ENCODE results near the gene PCDHGA9. TPM values are rescaled to one million over a fixed set of nuclear protein-coding genes. Genes with fewer than 3 reads are reported as not detected.

The PCDHGA9 gene
- total RNA-seq (not detected), polyA plus RNA-seq (not detected)

DNA sequence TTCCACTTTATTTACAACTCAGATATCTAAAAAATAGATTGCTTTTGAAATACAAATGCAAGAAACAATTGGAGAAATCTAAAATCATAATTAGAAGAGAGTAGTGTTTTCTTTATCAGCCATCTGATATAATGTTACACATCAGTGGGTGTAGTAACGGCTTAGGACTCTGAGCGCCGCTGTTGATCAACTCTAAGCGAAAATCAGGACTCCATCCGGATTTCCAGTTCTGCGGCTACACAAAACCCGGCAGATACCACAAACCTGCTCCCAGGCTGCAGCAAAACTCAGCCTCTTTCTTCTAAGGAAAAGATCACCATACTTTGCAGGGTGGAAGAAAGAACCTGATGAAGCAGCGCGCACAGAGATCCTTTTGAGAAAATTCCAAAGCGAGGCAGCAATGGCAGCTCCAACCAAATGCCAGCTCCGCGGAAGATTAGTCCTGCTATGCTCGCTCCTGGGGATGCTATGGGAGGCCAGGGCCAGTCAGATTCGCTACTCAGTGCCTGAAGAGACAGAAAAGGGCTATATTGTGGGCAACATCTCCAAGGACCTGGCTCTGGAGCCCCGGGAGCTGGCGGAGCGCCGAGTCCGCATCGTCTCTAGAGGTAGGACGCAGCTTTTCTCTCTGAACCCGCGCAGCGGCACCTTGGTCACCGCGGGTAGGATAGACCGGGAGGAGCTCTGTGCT is at the start of gene PCDHGA9:
Gene PCDHGA9 (plus strand): TSS at position 226 of the 691 bp plus-strand sequence. CDS start 175 bp downstream, at position 401.
- Mint-ChIP-seq H3K27me3 (peaks cover 60% of the 10 kb centered on the region), H3K36me3 (peaks cover 8% of the 10 kb centered on the region), H3K4me3 (peak within 1 kb of the TSS; percentile 27 to 52 (median 34)), H3K27ac (no peak within 1 kb of the TSS), H3K9me3 (peaks cover 0 to 29% (median 7%) of the 10 kb centered on the region in 7 donors), H3K4me1 (peaks cover 0 to 6% (median 0%) of the 10 kb centered on the region in 4 donors)
- Histone ChIP-seq H3K9me3 (ENCODE audit: control insufficient read depth in 2 of 2, low read length in 2 of 2) (peaks cover 24 to 35% of the 10 kb centered on the region in 2 experiments), H3K27me3 (ENCODE audit: control insufficient read depth, insufficient read depth, low read length) (peaks cover 38% of the 10 kb centered on the region), H3K27ac (ENCODE audit: insufficient read depth, low read length, poor library complexity, severe bottlenecking) (no peak within 1 kb of the TSS), H3K4me3 (ENCODE audit: low read depth, low read length) (no peak within 1 kb of the TSS), H3K4me1 (ENCODE audit: control insufficient read depth, insufficient read depth, low read length, poor library complexity, severe bottlenecking) (no peaks in the 10 kb centered on the region), H3K36me3 (ENCODE audit: control insufficient read depth, insufficient read depth, low read length) (no peaks in the 10 kb centered on the region)
- ATAC-seq (ENCODE audit: low read depth in 2 of 2) (no peak), DNase-seq (no peak)

DNA sequence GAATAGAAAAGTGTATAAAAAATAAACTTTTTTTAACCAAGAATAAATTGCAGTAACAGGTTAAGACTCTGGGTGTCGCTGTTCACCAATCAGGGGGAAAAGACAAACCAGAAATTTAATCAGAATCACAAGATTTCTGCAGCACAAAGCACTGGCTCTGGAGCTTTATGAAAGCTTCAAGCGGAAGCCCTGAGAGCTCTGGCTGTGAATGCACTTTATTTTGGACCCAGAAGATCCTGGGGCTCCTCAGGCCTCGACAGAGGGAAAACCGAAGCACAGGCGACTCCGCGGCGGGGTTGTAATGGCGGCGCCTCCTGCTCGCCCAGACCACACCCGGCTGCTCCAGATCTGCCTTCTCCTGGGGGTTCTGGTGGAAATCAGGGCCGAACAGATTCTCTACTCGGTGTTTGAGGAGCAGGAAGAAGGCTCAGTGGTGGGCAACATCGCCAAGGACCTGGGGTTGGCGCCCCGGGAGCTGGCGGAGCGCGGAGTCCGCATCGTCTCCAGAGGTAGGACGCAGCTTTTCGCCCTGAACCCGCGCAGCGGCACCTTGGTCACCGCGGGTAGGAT is 47.6 kb upstream of the PCDHGA9 start, which contains the start of gene PCDHGA4:
Gene PCDHGA4 (plus strand): TSS at position 122 of the 570 bp plus-strand sequence. CDS start 87 bp downstream, at position 209.
- peaks cover 2 to 10% (median 4%) of the 10 kb centered on the region in 4 donors for H3K4me1 Mint-ChIP-seq
- H3K36me3 Mint-ChIP-seq, result no peaks in the 10 kb centered on the region
- peaks cover 0 to 41% (median 13%) of the 10 kb centered on the region in 7 donors for H3K9me3 Mint-ChIP-seq
- H3K27me3 Mint-ChIP-seq, result peaks cover 46% of the 10 kb centered on the region
- Histone ChIP-seq H3K4me1 (ENCODE audit: control insufficient read depth, insufficient read depth, low read length, poor library complexity, severe bottlenecking) (no peaks in the 10 kb centered on the region), H3K27ac (ENCODE audit: insufficient read depth, low read length, poor library complexity, severe bottlenecking) (no peak within 1 kb of the TSS), H3K9me3 (ENCODE audit: control insufficient read depth in 2 of 2, low read length in 2 of 2) (peaks cover 17 to 28% of the 10 kb centered on the region in 2 experiments), H3K36me3 (ENCODE audit: control insufficient read depth, insufficient read depth, low read length) (no peaks in the 10 kb centered on the region), H3K27me3 (ENCODE audit: control insufficient read depth, insufficient read depth, low read length) (peaks cover 26% of the 10 kb centered on the region), H3K4me3 (ENCODE audit: low read depth, low read length) (peak within 1 kb of the TSS; percentile 26)
- peak within 1 kb of the TSS in 2 of 4 donors; percentile 8 to 13 for H3K4me3 Mint-ChIP-seq
- H3K27ac Mint-ChIP-seq, result no peak within 1 kb of the TSS
- DNase-seq (no peak), ATAC-seq (ENCODE audit: low read depth in 2 of 2) (no peak)

DNA sequence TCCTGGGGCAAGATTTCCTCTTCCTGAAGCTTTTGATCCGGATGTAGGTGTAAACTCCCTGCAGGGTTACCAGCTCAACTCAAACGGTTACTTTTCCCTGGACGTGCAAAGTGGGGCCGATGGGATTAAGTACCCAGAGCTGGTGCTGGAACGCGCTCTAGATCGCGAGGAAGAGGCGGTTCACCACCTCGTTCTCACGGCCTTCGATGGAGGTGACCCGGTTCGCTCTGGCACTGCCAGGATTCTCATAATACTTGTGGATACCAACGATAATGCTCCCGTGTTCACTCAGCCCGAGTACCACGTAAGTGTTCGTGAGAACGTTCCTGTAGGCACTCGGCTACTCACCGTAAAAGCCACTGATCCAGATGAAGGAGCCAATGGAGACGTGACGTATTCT is 46.9 kb upstream of the PCDHGA9 start:
- Mint-ChIP-seq H3K27me3 (peaks cover 50% of the 10 kb centered on the region), H3K36me3 (peaks cover 2% of the 10 kb centered on the region), H3K9me3 (peaks cover 0 to 42% (median 14%) of the 10 kb centered on the region in 7 donors), H3K27ac (no peak overlapping the region), H3K4me3 (peak overlapping the region in 1 of 4 donors; percentile 13), H3K4me1 (peaks cover 0 to 10% (median 4%) of the 10 kb centered on the region in 4 donors)
- ATAC-seq (ENCODE audit: low read depth in 2 of 2), result no peak
- H3K4me3 ChIP-seq (ENCODE audit: low read depth, low read length), result no peak overlapping the region
- DNase-seq, result no peak
- no peaks in the 10 kb centered on the region for H3K36me3 ChIP-seq (ENCODE audit: control insufficient read depth, insufficient read depth, low read length)
- peaks cover 15 to 28% of the 10 kb centered on the region in 2 experiments for H3K9me3 ChIP-seq (ENCODE audit: control insufficient read depth in 2 of 2, low read length in 2 of 2)
- H3K27ac ChIP-seq (ENCODE audit: insufficient read depth, low read length, poor library complexity, severe bottlenecking), result no peak overlapping the region
- no peaks in the 10 kb centered on the region for H3K4me1 ChIP-seq (ENCODE audit: control insufficient read depth, insufficient read depth, low read length, poor library complexity, severe bottlenecking)
- peaks cover 20% of the 10 kb centered on the region for H3K27me3 ChIP-seq (ENCODE audit: control insufficient read depth, insufficient read depth, low read length)

- Mint-ChIP-seq H3K4me3 (no peak overlapping the region), H3K36me3 (peaks cover 3% of the 10 kb centered on the region), H3K27me3 (peaks cover 55% of the 10 kb centered on the region), H3K27ac (no peak overlapping the region), H3K9me3 (peaks cover 0 to 42% (median 14%) of the 10 kb centered on the region in 7 donors), H3K4me1 (peaks cover 0 to 10% (median 5%) of the 10 kb centered on the region in 4 donors)
- peaks cover 10 to 28% of the 10 kb centered on the region in 2 experiments for H3K9me3 ChIP-seq (ENCODE audit: control insufficient read depth in 2 of 2, low read length in 2 of 2)
- H3K4me1 ChIP-seq (ENCODE audit: control insufficient read depth, insufficient read depth, low read length, poor library complexity, severe bottlenecking), result no peaks in the 10 kb centered on the region
- peaks cover 15% of the 10 kb centered on the region for H3K27me3 ChIP-seq (ENCODE audit: control insufficient read depth, insufficient read depth, low read length)
- no peaks in the 10 kb centered on the region for H3K36me3 ChIP-seq (ENCODE audit: control insufficient read depth, insufficient read depth, low read length)
- H3K4me3 ChIP-seq (ENCODE audit: low read depth, low read length), result no peak overlapping the region
- ATAC-seq (ENCODE audit: low read depth in 2 of 2), result no peak
- H3K27ac ChIP-seq (ENCODE audit: insufficient read depth, low read length, poor library complexity, severe bottlenecking), result no peak overlapping the region
- DNase-seq, result no peak
Observed at GRCh38 chr5:141356133-141356532, 46.4 kb upstream of the PCDHGA9 start.

DNA sequence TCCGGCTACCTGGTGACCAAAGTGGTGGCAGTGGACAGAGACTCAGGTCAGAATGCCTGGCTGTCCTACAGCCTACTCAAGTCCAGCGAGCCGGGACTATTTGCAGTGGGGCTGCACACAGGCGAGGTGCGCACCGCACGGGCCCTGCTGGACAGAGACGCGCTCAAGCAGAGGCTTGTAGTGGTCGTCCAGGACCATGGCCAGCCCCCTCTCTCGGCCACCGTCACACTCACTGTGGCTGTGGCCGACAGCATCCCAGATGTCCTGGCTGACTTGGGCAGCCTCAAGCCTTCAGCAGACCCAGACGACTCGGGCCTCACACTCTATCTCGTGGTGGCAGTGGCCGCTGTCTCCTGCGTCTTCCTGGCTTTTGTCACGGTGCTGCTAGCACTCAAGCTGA is 45.6 kb upstream of the PCDHGA9 start:
- H3K27ac ChIP-seq (ENCODE audit: insufficient read depth, low read length, poor library complexity, severe bottlenecking), result no peak overlapping the region
- peaks cover 58% of the 10 kb centered on the region for H3K27me3 Mint-ChIP-seq
- H3K4me1 ChIP-seq (ENCODE audit: control insufficient read depth, insufficient read depth, low read length, poor library complexity, severe bottlenecking), result no peaks in the 10 kb centered on the region
- peaks cover 0 to 46% (median 16%) of the 10 kb centered on the region in 7 donors for H3K9me3 Mint-ChIP-seq
- no peak overlapping the region for H3K27ac Mint-ChIP-seq
- H3K27me3 ChIP-seq (ENCODE audit: control insufficient read depth, insufficient read depth, low read length), result peaks cover 12% of the 10 kb centered on the region
- H3K9me3 ChIP-seq (ENCODE audit: control insufficient read depth in 2 of 2, low read length in 2 of 2), result peaks cover 10 to 25% of the 10 kb centered on the region in 2 experiments
- no peak for ATAC-seq (ENCODE audit: low read depth in 2 of 2)
- no peak overlapping the region for H3K4me3 Mint-ChIP-seq
- peaks cover 3% of the 10 kb centered on the region for H3K36me3 Mint-ChIP-seq
- no peaks in the 10 kb centered on the region for H3K36me3 ChIP-seq (ENCODE audit: control insufficient read depth, insufficient read depth, low read length)
- H3K4me1 Mint-ChIP-seq, result peaks cover 0 to 10% (median 5%) of the 10 kb centered on the region in 4 donors
- DNase-seq, result no peak
- no peak overlapping the region for H3K4me3 ChIP-seq (ENCODE audit: low read depth, low read length)

GRCh38 chr5:141359790-141360426 is 42.7 kb upstream of the PCDHGA9 start, which contains the start of gene PCDHGB2:
PCDHGB2 (plus strand) TSS chr5:141359994; CDS start chr5:141360136, 142 bp downstream.
- H3K27me3 Mint-ChIP-seq, result peaks cover 64% of the 10 kb centered on the region
- peaks cover 0 to 10% (median 5%) of the 10 kb centered on the region in 4 donors for H3K4me1 Mint-ChIP-seq
- Histone ChIP-seq H3K27ac (ENCODE audit: insufficient read depth, low read length, poor library complexity, severe bottlenecking) (no peak within 1 kb of the TSS), H3K27me3 (ENCODE audit: control insufficient read depth, insufficient read depth, low read length) (peaks cover 21% of the 10 kb centered on the region), H3K9me3 (ENCODE audit: control insufficient read depth in 2 of 2, low read length in 2 of 2) (peaks cover 22 to 41% of the 10 kb centered on the region in 2 experiments), H3K4me3 (ENCODE audit: low read depth, low read length) (peak within 1 kb of the TSS; percentile 54), H3K36me3 (ENCODE audit: control insufficient read depth, insufficient read depth, low read length) (no peaks in the 10 kb centered on the region), H3K4me1 (ENCODE audit: control insufficient read depth, insufficient read depth, low read length, poor library complexity, severe bottlenecking) (no peaks in the 10 kb centered on the region)
- peaks cover 0 to 56% (median 16%) of the 10 kb centered on the region in 7 donors for H3K9me3 Mint-ChIP-seq
- H3K27ac Mint-ChIP-seq, result peak within 1 kb of the TSS in 1 of 3 donors; percentile 32
- DNase-seq (peak in 1 of 3 donors; percentile 35), ATAC-seq (ENCODE audit: low read depth in 2 of 2) (no peak)
- H3K4me3 Mint-ChIP-seq, result peak within 1 kb of the TSS; percentile 65 to 89 (median 80)
- peaks cover 6% of the 10 kb centered on the region for H3K36me3 Mint-ChIP-seq

- Mint-ChIP-seq H3K27me3 (peaks cover 70% of the 10 kb centered on the region), H3K36me3 (peaks cover 6% of the 10 kb centered on the region), H3K4me3 (no peak overlapping the region), H3K27ac (peak overlapping the region in 1 of 3 donors; percentile 32), H3K9me3 (peaks cover 0 to 64% (median 18%) of the 10 kb centered on the region in 7 donors), H3K4me1 (peaks cover 0 to 10% (median 5%) of the 10 kb centered on the region in 4 donors)
- Histone ChIP-seq H3K27ac (ENCODE audit: insufficient read depth, low read length, poor library complexity, severe bottlenecking) (no peak overlapping the region), H3K4me3 (ENCODE audit: low read depth, low read length) (no peak overlapping the region), H3K36me3 (ENCODE audit: control insufficient read depth, insufficient read depth, low read length) (no peaks in the 10 kb centered on the region), H3K4me1 (ENCODE audit: control insufficient read depth, insufficient read depth, low read length, poor library complexity, severe bottlenecking) (no peaks in the 10 kb centered on the region), H3K9me3 (ENCODE audit: control insufficient read depth in 2 of 2, low read length in 2 of 2) (peaks cover 26 to 47% of the 10 kb centered on the region in 2 experiments), H3K27me3 (ENCODE audit: control insufficient read depth, insufficient read depth, low read length) (peaks cover 26% of the 10 kb centered on the region)
- ATAC-seq (ENCODE audit: low read depth in 2 of 2) (no peak), DNase-seq (no peak)
Observed at GRCh38 chr5:141360685-141361084, 41.9 kb upstream of the PCDHGA9 start.
